ENCODE data around the gene RAP2A.

RAP2A gene

GRCh38 chr13:97495678-97496077 is 61.7 kb downstream of the RAP2A start:
- no peak for DNase-seq

- no peak for DNase-seq
These were observed 62.5 kb downstream of the RAP2A start for GRCh38 chr13:97496511-97496910.

DNA sequence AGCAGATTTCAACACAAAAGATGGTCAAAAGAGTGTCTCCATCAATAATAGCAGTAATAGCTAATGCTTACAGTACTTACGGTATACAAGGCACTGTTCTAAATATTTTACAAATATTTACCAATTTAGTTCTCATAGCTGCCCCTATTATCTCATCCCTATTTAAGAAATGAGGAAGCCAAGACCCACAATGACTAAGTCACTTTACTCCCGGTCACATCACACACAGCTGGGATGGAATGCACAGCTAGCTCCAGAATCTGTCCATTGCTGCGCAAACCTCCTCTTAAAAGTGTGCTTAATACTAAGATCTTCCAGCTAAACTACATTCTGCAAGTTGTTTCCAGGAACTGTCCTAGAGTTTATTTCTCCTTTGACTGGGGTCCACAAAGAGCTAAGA is 63.4 kb downstream of the RAP2A start:
- peak; percentile 40 for DNase-seq

DNA sequence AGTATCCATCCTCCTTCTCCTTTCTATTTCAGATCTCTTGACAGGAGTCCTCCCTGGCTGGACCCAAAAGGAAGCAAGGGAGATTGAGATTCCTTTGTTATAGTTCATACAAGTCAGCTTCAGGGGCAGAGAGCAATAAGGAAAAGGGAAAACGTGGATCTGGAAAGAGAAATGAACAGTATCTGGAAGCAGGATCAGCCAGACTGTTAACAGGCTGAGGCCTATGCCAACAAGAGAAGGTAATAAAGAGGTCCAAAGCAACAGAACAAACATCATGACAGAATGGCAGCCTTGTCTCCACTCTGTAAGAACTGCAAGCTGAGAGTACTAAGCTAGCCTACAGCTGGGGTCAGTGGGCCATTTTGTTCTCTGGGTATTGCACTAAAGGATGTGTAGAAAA is 64.5 kb downstream of the RAP2A start:
- no peak for DNase-seq

- DNase-seq = no peak
These were observed 65.2 kb downstream of the RAP2A start for GRCh38 chr13:97499181-97499580.

- DNase-seq = peak; percentile 42
These were observed 68.2 kb downstream of the RAP2A start for GRCh38 chr13:97502181-97502580.

DNA sequence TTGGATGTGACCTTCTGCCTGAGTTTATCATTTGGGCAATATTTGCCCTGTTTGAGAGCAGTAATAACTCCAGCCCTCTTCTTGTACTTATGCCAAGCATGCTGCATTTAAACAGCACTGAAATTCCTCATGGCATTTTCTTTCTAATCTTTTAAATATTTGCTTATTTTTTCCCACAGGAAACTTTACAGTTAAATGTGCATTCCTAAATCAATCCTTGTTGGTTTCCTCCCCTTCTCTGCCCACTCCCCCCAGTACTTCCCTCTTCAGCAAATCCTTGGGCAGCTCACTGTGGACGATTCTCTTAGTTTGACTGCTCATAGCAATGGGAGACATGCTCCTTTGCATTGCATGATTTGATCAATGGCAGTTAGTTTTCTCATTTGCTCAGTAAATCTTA is 68.7 kb downstream of the RAP2A start:
- DNase-seq = peak; percentile 42

- DNase-seq = no peak
These were observed 71.0 kb downstream of the RAP2A start for GRCh38 chr13:97505017-97505416.

DNA sequence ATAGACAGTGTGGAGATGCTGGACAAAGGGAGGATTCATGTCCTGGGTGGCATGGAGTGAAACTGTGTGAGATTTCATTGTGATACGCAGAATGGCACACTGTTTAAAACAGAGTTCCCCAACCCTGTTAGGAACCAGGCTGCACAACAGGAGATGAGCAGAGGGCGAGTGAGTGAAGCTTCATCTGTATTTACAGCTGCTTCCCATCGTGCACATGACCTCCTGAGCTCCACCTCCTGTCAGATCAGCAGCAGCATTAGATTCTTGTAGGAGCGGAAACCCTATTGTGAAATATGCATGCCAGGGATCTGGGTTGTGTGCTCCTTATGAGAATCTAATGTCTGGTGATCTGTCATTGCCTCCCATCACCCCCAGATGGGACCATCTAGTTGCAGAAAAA is 72.5 kb downstream of the RAP2A start:
- peak; percentile 79 for DNase-seq

GRCh38 chr13:97512732-97513131 is 78.8 kb downstream of the RAP2A start:
- no peak for DNase-seq

- DNase-seq = no peak
These were observed 81.7 kb downstream of the RAP2A start for GRCh38 chr13:97515643-97516042.

DNA sequence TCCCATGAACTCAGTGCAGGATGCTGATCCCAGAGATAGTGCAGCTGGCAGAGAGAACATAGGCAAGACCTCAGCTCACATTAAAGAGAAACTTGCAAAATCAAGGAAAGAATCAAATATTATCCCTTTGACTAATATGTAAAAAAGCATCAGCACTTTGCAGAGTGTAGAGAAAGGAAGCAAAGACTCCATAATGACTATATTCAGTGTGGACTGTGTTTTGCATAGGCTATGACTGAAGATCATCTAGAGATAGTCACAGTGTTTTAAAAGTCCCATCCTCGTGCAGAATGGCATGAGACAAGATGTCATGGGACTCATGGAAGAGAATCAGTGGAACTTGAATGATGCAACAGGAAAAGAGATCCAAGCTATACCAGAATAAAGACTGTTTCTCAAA is 84.0 kb downstream of the RAP2A start:
- no peak for DNase-seq
